ENCODE measurements around the gene CACNA1E.

CACNA1E gene

GRCh38 chr1:181506563-181507353 lies 23.4 kb downstream of the CACNA1E start:
- TF ChIP-seq EZH2phosphoT487 (IDR thresholded peaks at IDR 0.05; ENCODE audit: borderline replicate concordance) (no peak), CTCF (conservative IDR thresholded peaks at IDR 0.05; ENCODE audit: low read length) (no peak)
- Histone ChIP-seq H3K9me3 (ENCODE audit: insufficient read depth, low read depth, low read length) (no peaks in the 10 kb centered on the region), H3F3A (ENCODE audit: low read depth) (no peaks in the 10 kb centered on the region), H4K20me1 (ENCODE audit: insufficient read depth, low read length, poor library complexity, severe bottlenecking) (no peaks in the 10 kb centered on the region), H2AFZ (ENCODE audit: low read length) (no peak overlapping the region), H3K4me1 (ENCODE audit: insufficient read depth, low read length, poor library complexity, severe bottlenecking) (no peaks in the 10 kb centered on the region), H3K4me2 (ENCODE audit: low read depth, low read length, poor library complexity, severe bottlenecking) (no peak overlapping the region), H3K9me2 (replicated peaks; ENCODE audit: low read depth, low read length) (no peaks in the 10 kb centered on the region), H3K79me2 (ENCODE audit: insufficient read depth, low read length) (no peaks in the 10 kb centered on the region), H3K9ac (ENCODE audit: low read depth, low read length, poor library complexity, severe bottlenecking) (no peak overlapping the region), H3K27me3 (ENCODE audit: insufficient read depth, low read length, poor library complexity, severe bottlenecking) (no peaks in the 10 kb centered on the region), H3K4me3 (ENCODE audit: low read length, poor library complexity, severe bottlenecking) (no peak overlapping the region), H3K36me3 (ENCODE audit: insufficient read depth, low read length) (no peaks in the 10 kb centered on the region)

- Histone ChIP-seq H3K9me2 (replicated peaks; ENCODE audit: low read depth, low read length) (no peaks in the 10 kb centered on the region), H2AFZ (ENCODE audit: low read length) (no peak overlapping the region), H3K27me3 (ENCODE audit: insufficient read depth, low read length, poor library complexity, severe bottlenecking) (no peaks in the 10 kb centered on the region), H3K79me2 (ENCODE audit: insufficient read depth, low read length) (no peaks in the 10 kb centered on the region), H3K36me3 (ENCODE audit: insufficient read depth, low read length) (no peaks in the 10 kb centered on the region), H4K20me1 (ENCODE audit: insufficient read depth, low read length, poor library complexity, severe bottlenecking) (no peaks in the 10 kb centered on the region), H3K9me3 (ENCODE audit: insufficient read depth, low read depth, low read length) (no peaks in the 10 kb centered on the region), H3K9ac (ENCODE audit: low read depth, low read length, poor library complexity, severe bottlenecking) (no peak overlapping the region), H3K4me1 (ENCODE audit: insufficient read depth, low read length, poor library complexity, severe bottlenecking) (no peaks in the 10 kb centered on the region), H3K4me2 (ENCODE audit: low read depth, low read length, poor library complexity, severe bottlenecking) (no peak overlapping the region), H3K4me3 (ENCODE audit: low read length, poor library complexity, severe bottlenecking) (no peak overlapping the region), H3F3A (ENCODE audit: low read depth) (no peaks in the 10 kb centered on the region)
- TF ChIP-seq EZH2phosphoT487 (IDR thresholded peaks at IDR 0.05; ENCODE audit: borderline replicate concordance) = no peak
- TF ChIP-seq CTCF (conservative IDR thresholded peaks at IDR 0.05; ENCODE audit: low read length) = no peak
Observed at GRCh38 chr1:181508486-181509165, 25.3 kb downstream of the CACNA1E start.

GRCh38 chr1:181513786-181514297 lies 30.5 kb downstream of the CACNA1E start:
- Histone ChIP-seq H3K4me3 (ENCODE audit: low read length, poor library complexity, severe bottlenecking) (no peak overlapping the region), H3K9me3 (ENCODE audit: insufficient read depth, low read depth, low read length) (no peaks in the 10 kb centered on the region), H3K79me2 (ENCODE audit: insufficient read depth, low read length) (no peaks in the 10 kb centered on the region), H3K4me1 (ENCODE audit: insufficient read depth, low read length, poor library complexity, severe bottlenecking) (no peaks in the 10 kb centered on the region), H2AFZ (ENCODE audit: low read length) (no peak overlapping the region), H3K4me2 (ENCODE audit: low read depth, low read length, poor library complexity, severe bottlenecking) (no peak overlapping the region), H3K36me3 (ENCODE audit: insufficient read depth, low read length) (no peaks in the 10 kb centered on the region), H3K9ac (ENCODE audit: low read depth, low read length, poor library complexity, severe bottlenecking) (no peak overlapping the region), H4K20me1 (ENCODE audit: insufficient read depth, low read length, poor library complexity, severe bottlenecking) (no peaks in the 10 kb centered on the region), H3K27me3 (ENCODE audit: insufficient read depth, low read length, poor library complexity, severe bottlenecking) (no peaks in the 10 kb centered on the region), H3K9me2 (replicated peaks; ENCODE audit: low read depth, low read length) (no peaks in the 10 kb centered on the region), H3F3A (ENCODE audit: low read depth) (no peaks in the 10 kb centered on the region)
- TF ChIP-seq EZH2phosphoT487 (IDR thresholded peaks at IDR 0.05; ENCODE audit: borderline replicate concordance) = no peak
- no peak for TF ChIP-seq CTCF (conservative IDR thresholded peaks at IDR 0.05; ENCODE audit: low read length)

All from Loucy (cell line).